BLaER1 (cell line): ENCODE data around the gene DENND1A.

Experiments used
- H3K27ac ChIP-seq: shearing (Covaris generic); formaldehyde crosslinking; 2 replicates; pipeline ENCODE4 v1.8.1; 2022
- H3K27me3 ChIP-seq: shearing (Covaris generic); formaldehyde crosslinking; 2 replicates; pipeline ENCODE4 v1.8.1; 2022
- H3K36me3 ChIP-seq: shearing (Covaris generic); formaldehyde crosslinking; 2 replicates; pipeline ENCODE4 v1.8.1; 2022
- H3K4me1 ChIP-seq: shearing (Covaris generic); formaldehyde crosslinking; 2 replicates; pipeline ENCODE4 v1.8.1; 2022
- H3K4me2 ChIP-seq: shearing (Covaris generic); formaldehyde crosslinking; 2 replicates; pipeline ENCODE4 v1.8.1; 2022
- H3K4me3 ChIP-seq: shearing (Covaris generic); formaldehyde crosslinking; 2 replicates; pipeline ENCODE4 v1.8.1; 2022
- H3K9ac ChIP-seq: shearing (Covaris generic); formaldehyde crosslinking; 2 replicates; pipeline ENCODE4 v1.8.1; 2022
- H3K9me3 ChIP-seq: shearing (Covaris generic); formaldehyde crosslinking; 2 replicates; pipeline ENCODE4 v1.8.1; 2022
- H4K20me1 ChIP-seq: shearing (Covaris generic); formaldehyde crosslinking; 2 replicates; pipeline ENCODE4 v1.8.1; 2022
- Cebpa-rat ChIP-seq: shearing (Covaris generic); IDR thresholded peaks from 2 replicates; pipeline ENCODE4 v1.8.1; 2022

DENND1A gene

DNA sequence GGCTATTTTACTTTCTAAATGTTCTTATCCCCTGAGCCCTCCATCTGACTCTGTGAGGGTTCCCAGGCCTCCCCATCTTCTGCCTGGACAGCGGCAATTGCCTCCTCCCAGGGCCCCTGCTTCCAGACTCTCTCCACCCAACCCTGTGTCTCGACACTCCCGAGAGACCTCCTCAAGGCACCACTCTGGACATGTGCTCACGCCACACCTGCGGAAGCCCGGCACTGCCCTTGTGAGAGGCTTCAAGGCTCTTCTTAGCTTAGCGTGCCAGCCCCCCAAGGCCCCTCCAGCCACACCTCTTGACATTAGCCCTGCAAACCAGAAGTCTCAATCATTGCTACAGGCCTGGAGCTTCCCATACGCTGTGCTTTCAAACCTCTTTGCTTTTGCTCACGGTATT, 449.8 kb downstream of the DENND1A start:
- Histone ChIP-seq H3K4me1 (peaks cover 6% of the 10 kb centered on the region), H3K9me3 (no peaks in the 10 kb centered on the region), H3K27me3 (no peaks in the 10 kb centered on the region), H3K4me2 (no peak overlapping the region), H3K36me3 (peaks cover 10% of the 10 kb centered on the region; the same call in 1 of the 2 replicates), H3K4me3 (no peak overlapping the region), H3K27ac (no peak overlapping the region), H4K20me1 (no peaks in the 10 kb centered on the region), H3K9ac (no peak overlapping the region)
- no peak for TF ChIP-seq Cebpa-rat

DNA sequence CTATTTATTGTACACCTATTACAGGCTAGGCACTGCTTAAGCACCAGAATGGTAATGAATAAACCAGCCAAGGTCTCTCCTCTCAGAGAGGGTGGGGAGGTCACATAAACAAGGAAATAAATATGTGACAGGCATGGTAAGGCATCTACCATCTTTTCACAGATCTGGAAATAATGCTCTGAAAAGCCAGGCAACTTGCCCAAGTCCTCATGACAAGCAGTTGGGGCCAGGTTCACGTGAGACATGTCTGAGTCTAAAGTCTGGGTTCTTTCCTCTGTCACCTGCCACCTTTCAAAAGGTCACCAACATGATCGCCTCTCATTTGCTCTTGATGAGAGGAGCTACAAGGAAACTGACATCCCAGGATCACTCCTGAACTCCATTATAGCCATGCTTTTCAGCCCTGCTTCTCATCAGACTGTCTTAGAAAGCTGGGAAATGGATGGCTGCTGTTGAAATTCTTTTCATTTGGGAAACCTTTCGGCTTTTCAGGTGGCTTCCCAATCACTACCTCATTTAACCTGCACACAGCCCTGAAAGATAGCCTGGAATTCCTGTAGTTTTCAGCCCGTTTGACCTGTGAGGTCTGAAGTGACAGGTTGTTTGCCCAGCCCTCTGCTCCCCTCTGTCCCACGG, 450.8 kb downstream of the DENND1A start:
- Histone ChIP-seq H3K9me3 (no peaks in the 10 kb centered on the region), H3K27me3 (no peaks in the 10 kb centered on the region), H3K4me3 (no peak overlapping the region), H3K4me1 (peaks cover 6% of the 10 kb centered on the region), H3K27ac (no peak overlapping the region), H3K4me2 (no peak overlapping the region), H3K36me3 (peaks cover 10% of the 10 kb centered on the region; the same call in 1 of the 2 replicates), H4K20me1 (no peaks in the 10 kb centered on the region), H3K9ac (no peak overlapping the region)
- no peak for TF ChIP-seq Cebpa-rat

DNA sequence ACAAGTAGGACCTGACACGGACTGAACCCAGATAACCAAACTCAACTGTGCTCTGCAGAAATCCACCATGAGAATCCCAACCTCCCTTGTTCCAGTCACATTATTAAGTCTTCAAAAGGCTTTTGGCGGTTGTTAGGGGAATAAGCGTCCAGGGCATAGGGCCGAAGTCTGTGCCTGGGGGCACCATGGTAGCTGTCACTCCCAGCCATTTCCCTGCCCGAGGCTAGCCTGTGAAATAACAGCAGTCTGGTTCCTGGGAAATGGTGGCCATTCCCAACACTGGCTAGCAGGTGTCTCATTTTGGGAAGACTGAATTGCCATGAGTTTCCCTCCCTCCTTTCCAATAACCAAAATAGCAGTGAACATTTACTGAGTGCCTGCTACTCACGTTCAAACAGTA, 451.8 kb downstream of the DENND1A start:
- H3K4me3 ChIP-seq, result no peak overlapping the region
- no peaks in the 10 kb centered on the region for H3K27me3 ChIP-seq
- H3K36me3 ChIP-seq, result peaks cover 7% of the 10 kb centered on the region; the same call in 1 of the 2 replicates
- H3K4me1 ChIP-seq, result peaks cover 6% of the 10 kb centered on the region
- no peak overlapping the region for H3K4me2 ChIP-seq
- H3K9ac ChIP-seq, result no peak overlapping the region
- no peaks in the 10 kb centered on the region for H3K9me3 ChIP-seq
- no peak for TF ChIP-seq Cebpa-rat
- H4K20me1 ChIP-seq, result no peaks in the 10 kb centered on the region
- no peak overlapping the region for H3K27ac ChIP-seq

DNA sequence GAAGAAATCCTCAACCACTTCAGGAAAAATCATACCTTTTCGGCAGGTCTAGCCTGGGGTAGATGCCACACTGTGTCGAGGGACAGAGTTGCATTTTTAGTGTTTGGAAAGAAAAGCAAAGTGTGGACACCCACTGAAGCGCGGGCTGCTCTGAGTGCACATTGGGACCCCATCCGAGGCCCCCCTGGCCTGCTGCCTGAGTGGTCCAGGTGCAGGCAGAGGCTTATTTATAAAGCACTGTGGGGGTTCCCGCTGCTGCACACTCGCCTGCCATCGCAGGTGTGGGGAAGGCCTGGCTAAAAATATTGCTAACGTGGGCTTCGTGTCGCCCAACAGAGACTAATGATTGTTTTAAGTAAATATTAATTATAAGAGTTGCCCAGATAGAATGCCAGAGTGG, 454.5 kb downstream of the DENND1A start:
- no peak overlapping the region for H3K9ac ChIP-seq
- no peak overlapping the region for H3K4me3 ChIP-seq
- no peak overlapping the region; the same call in 1 of the 2 replicates for H3K4me2 ChIP-seq
- H3K36me3 ChIP-seq, result no peaks in the 10 kb centered on the region
- no peaks in the 10 kb centered on the region for H3K27me3 ChIP-seq
- H3K4me1 ChIP-seq, result peaks cover 6% of the 10 kb centered on the region
- no peaks in the 10 kb centered on the region for H3K9me3 ChIP-seq
- no peaks in the 10 kb centered on the region for H4K20me1 ChIP-seq
- no peak for TF ChIP-seq Cebpa-rat
- H3K27ac ChIP-seq, result no peak overlapping the region

DNA sequence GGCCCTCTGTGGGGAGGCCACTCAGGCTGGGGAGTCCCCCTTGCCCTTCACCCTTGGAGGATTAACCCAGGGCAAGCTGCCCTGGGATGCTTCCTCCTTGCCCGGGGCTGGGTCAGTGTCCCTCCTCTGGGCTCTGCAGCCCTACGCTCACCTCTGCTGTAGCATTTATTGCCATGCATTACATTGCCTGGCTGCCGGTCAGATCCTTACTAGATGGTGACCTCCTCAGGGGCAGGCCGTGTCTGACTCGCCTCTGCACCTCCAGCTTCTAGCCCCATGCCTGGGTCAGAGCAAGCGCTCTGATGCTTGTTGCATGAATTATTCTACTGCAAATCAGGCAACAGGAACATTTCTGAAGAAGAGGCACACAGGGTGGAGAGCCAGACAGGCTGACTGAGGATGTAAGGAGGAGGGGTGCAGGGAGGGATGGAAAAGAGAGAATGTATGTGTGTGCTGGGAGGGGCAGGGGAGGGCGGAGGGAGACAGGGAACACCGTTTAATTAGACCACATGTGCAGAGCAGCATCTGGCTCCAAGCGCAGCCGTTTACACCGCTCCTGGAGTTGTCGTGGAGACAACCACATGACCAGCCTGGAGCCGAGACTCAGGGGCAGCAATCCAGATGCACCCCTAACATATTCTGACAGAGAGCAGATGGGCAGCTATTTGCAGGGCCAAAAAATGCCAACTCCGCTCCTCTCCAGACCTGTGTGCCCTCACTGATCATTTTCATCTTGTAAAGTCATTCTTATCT, 456.9 kb downstream of the DENND1A start:
- H3K27ac ChIP-seq, result no peak overlapping the region
- no peak overlapping the region for H3K4me2 ChIP-seq
- no peaks in the 10 kb centered on the region for H3K36me3 ChIP-seq
- H4K20me1 ChIP-seq, result no peaks in the 10 kb centered on the region
- peaks cover 6% of the 10 kb centered on the region for H3K4me1 ChIP-seq
- no peak for TF ChIP-seq Cebpa-rat
- no peaks in the 10 kb centered on the region for H3K9me3 ChIP-seq
- no peak overlapping the region for H3K9ac ChIP-seq
- no peaks in the 10 kb centered on the region for H3K27me3 ChIP-seq
- no peak overlapping the region for H3K4me3 ChIP-seq

DNA sequence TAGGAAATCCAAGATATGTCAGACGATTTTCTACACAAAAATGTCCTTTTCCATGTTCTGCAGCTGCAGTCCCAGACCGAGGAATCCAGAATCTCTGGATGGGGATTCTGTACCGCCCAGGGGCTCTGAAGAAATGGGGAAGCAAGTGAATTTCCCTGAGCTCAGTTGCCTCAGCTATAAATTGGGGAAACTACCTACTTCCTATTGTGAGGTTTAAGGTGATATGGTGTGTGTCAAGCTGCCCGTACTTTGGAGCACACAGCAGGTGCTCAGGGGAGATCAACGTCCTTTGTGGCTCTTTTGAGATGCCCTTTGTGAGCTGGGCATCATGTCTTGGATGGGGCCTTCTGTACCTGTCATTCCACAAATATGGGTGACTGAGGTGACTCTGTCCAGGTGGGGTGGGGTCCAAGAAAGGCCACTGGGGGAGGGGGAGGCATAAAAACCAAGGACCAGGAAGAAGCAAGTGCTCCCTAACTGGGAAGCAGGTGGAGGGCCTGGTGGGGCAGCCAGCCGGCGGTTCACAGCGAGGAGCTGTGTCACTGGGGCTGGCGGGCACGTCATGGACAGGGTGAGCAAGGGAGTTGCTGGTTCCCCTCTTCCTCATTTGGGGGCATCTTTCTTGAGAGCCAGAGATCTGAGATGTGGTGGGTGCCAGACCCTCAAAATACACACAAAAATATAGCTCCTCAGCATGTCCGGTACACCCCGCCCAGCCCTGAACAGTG, 457.9 kb downstream of the DENND1A start:
- Histone ChIP-seq H3K4me2 (no peak overlapping the region), H3K9me3 (no peaks in the 10 kb centered on the region), H3K4me1 (peaks cover 6% of the 10 kb centered on the region), H3K27ac (no peak overlapping the region), H3K9ac (no peak overlapping the region), H3K36me3 (no peaks in the 10 kb centered on the region), H4K20me1 (no peaks in the 10 kb centered on the region), H3K27me3 (no peaks in the 10 kb centered on the region), H3K4me3 (no peak overlapping the region)
- no peak for TF ChIP-seq Cebpa-rat

DNA sequence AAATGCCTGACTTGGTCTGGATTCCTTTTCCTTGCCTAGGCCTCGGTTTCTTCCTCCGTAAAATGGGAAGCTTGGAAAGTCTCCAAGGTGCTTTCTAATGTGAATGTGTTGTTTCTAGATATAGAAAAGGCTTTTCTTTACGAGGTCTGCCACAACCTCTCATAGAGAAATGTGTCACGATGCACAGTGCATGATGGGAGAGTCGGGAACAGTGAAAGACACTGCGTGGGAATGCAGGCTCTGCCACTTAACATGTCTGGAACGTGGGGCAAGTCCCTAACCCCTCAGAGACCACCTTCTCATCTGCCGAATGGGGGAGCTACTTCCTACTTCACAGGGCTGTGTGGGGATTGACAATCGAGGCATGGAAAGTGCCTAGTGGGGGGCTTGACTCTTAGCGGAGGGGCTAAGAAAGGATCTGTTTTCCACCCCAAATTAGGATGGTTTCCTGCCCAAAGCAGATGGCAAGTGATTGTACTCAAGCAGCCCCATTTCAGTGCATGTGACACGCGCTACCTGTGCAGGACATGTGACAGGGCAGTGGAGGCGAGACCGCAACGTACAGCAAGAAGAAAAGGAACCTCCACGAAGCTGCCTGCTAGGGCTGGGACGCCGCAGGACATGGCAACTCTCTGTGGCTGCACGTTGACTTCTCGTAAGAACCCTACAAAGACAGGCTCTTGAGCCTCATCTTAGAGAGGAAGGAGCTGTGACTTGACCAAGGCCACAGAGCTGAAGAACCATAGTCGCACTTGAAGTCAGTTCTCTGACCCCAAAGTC, 458.7 kb downstream of the DENND1A start:
- Histone ChIP-seq H3K27ac (no peak overlapping the region), H3K4me1 (peaks cover 6% of the 10 kb centered on the region), H4K20me1 (no peaks in the 10 kb centered on the region), H3K36me3 (no peaks in the 10 kb centered on the region), H3K27me3 (no peaks in the 10 kb centered on the region), H3K4me2 (no peak overlapping the region), H3K4me3 (no peak overlapping the region), H3K9ac (no peak overlapping the region), H3K9me3 (no peaks in the 10 kb centered on the region)
- no peak for TF ChIP-seq Cebpa-rat

DNA sequence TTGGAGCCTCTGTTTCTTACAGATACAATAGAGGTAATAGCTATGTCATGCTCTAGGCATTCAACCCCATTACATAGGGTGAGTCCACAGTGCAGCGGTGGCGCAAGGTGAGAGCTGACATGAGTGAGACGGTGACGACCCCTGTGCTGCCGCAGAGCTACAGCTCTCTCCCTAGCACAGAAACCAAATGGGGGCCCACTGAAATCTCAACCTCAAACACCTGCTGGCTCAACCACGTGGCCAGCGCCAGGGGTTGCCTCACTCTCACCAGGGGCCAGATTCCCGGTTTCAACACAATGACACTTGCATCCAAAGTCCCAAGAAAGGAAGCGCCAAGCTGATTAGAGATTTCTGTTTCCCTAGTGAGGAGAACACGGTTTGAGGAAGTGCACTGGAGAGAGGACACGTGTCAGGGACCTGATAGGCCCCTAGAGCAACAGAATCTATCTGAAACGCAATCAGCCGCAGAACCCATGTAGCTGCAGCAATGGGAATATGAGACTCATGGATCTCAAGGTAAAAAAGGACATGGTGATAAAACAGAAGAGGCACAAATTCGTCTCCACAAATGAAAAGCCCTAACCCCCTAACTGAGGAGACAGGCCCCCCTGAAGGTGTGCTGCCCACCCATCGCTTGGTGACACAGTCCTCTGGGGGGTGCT, 459.7 kb downstream of the DENND1A start:
- Histone ChIP-seq H3K4me3 (no peak overlapping the region), H3K9ac (no peak overlapping the region), H3K4me2 (no peak overlapping the region), H3K27me3 (no peaks in the 10 kb centered on the region), H3K4me1 (peaks cover under 1% of the 10 kb centered on the region; the same call in 1 of the 2 replicates), H3K27ac (no peak overlapping the region), H3K36me3 (no peaks in the 10 kb centered on the region), H3K9me3 (no peaks in the 10 kb centered on the region), H4K20me1 (no peaks in the 10 kb centered on the region)
- TF ChIP-seq Cebpa-rat, result no peak

DNA sequence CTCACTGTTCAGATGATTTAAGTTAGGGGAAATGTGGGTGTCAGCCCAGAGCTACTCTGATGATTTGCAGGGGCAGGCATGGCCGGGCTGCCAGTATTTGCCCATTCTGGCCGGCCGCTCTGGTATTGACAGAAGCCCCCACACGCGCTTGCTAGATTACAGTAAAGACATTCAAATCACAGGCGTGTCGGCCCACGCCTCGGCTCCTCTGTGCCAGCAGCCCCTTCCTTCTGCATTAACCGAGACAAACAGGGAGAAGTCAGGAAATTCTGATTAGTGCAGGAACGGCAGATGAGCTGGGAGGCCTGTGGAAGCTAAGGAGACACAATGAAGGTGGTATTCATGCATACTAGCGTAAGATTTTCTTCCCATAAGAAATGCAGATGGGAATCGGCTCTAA, 460.6 kb downstream of the DENND1A start:
- Histone ChIP-seq H3K9ac (no peak overlapping the region), H3K4me1 (no peaks in the 10 kb centered on the region), H3K27me3 (no peaks in the 10 kb centered on the region), H4K20me1 (no peaks in the 10 kb centered on the region), H3K9me3 (no peaks in the 10 kb centered on the region), H3K27ac (no peak overlapping the region), H3K4me3 (no peak overlapping the region), H3K36me3 (no peaks in the 10 kb centered on the region), H3K4me2 (no peak overlapping the region)
- no peak for TF ChIP-seq Cebpa-rat
